Left renal pelvis (tissue), 4 donors: ENCODE measurements around the gene SLC22A2. TPM values are rescaled to one million over a fixed set of nuclear protein-coding genes. Genes with fewer than 3 reads are reported as not detected.

ENCODE experiments used
- DNase-seq, 4 donors: peaks; one replicate each; pipeline ENCODE4 v3.0.0-alpha.2; 2013; ENCODE audit warnings: low read depth in 4 of 4, low spot score in 3 of 4
- polyA plus RNA-seq, 4 donors: library from polyadenylated mRNA; unstranded; fragments of 120-200 nt; gene quantifications; one replicate each; pipeline ENCODE4 v1.2.1, GENCODE V29; 2013; ENCODE audit not compliant: insufficient read length in 4 of 4

The SLC22A2 gene
- polyA plus RNA-seq, 4 donors, result 0.52 to 10.3 (median 8.8) TPM

DNA sequence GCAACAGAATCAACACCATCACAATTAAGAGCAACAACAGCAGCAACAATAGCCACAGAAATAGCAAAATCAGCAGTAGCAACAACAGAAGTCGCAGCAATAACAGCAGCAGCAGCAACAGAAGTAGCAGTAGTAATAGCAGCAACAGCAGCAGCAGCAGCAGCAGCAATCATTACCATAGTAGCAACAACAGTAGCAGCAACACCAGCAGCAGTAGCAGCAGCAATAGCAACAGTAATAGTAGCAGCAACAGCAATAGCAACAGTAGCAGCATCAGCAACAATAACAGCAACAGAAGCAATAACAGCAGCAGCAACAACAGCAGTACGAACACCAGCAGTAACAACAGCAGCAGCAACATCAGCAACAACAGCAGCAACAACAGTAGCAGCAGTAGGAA, 39.8 kb downstream of the SLC22A2 start:
- no peak for DNase-seq

DNA sequence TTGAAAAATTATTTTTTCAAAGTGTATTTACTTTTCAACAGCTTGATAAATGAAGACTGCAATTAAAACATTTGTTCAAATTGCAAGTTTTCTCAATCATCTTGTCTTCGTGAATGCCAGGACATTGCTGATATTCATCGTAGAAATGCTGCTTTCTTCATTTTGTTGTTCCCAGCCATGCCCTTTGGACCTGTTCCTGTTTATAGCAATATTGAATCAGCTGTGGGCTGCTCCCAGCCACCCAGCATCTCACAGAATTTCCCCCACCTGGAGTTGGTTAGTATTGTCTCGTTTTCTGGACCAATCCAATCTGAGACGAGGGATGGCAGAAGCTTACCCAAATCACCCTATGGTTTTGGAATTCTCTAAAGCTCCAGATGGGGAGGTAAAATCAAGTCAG, 40.8 kb downstream of the SLC22A2 start:
- no peak for DNase-seq

DNA sequence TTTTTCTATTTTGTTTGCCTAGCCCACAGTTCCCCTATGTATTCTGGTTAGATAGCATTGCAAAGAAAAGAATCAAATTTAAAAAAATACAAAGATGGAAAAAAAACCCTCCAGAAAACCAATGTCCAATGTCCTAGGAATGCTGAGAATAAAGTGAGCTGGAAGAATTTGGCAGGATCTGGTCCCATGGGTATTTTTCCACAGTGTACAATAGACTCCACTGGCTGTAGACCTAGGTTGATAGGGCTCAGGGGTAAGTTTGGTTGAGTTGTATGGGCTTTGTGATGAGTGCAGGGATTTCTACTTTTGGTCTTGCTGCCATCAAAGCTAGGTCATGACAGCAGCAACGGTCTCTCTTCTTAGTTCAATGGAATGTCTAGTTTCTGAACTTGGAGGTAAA, 41.5 kb downstream of the SLC22A2 start:
- no peak for DNase-seq

DNA sequence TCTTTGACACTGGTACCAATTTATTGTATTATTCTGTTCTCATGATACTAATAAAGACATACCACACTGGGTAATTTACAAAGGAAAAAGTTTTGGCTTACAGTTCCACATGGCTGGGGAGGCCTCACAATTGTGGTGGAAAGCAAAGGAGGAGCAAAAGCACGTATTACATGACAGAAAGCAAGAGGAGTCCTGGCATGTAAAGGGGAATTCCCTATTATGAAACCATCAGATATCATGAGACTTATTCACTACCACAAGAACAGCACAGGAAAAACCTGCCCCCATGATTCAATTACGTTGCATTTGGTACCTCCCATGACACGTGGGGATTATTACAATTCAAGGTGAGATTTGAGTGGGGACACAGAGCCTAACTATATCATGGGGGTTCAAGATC, 43.4 kb downstream of the SLC22A2 start:
- no peak for DNase-seq

DNA sequence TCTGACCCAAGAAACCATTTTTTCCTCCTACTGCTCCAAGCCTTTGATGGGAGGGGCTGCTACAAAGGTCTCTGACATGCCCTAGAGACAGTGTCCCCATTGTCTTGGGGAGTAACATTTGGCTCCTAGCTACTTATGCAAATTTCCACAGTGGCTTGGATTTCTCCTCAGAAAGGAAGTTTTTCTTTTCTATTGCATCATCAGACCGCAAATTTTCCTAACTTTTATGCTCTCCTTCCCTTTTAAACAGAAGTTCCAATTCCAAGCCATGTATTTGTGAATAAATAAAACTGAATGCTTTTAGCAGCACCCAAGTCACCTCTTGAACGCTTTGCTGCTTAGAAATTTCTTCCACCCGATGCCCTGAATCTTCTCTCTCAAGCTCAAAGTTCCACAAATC, 51.0 kb downstream of the SLC22A2 start:
- DNase-seq, result no peak

DNA sequence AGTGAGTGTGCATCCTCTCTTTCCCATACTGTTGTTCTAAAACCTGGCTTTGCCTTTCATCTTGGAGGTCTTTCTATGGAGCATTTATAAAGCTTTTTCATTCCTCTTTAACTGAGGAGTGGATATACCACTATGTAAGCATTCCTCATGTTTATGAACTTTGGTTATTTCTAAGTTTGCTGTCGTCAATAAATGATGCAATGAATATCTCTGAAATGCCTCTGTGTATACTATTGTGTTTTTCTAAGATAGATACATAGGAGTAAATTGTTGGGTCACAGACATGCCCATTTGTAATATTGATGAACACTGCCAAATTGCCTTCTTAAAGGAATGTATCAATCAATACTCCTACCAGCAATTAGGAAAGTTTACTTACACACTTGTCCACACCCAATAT, 53.9 kb downstream of the SLC22A2 start:
- no peak for DNase-seq

DNA sequence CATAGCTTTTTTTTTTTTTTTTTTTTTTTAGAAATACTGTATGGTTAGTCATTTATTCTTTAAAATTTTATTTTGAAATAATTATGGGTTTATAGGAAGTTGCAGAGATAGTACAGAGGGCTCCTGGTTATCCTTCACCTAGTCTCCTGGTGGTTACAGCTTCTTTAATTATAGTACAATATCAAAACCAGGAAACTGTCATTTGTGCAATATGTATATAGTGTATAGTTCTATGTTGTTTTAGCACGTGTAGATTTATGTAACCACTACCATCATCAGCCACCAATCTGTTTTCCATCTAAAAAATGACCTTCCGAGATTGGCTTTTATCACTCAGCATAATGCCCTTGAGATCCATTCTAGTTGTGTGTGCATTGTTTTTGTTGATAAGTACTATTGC, 54.7 kb downstream of the SLC22A2 start:
- DNase-seq, result no peak

DNA sequence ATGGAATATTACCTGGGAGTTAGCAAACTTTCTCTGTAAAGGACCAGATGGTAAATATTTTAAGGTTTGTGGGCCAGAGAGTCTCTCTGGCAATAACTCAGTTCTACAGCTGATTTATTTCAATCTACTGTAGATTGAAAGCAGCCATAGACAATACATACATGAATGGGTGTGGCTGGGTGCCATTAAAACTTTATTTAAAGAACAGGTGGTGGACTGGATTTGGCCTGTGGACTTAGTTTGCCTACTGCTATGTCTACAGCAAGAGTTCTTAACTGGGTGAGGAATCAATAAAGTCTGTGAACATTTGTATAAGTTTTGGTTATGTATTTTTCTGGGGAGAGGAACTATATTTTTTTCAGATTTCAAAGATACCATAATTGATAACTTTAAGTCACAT, 55.1 kb downstream of the SLC22A2 start:
- DNase-seq, result no peak

DNA sequence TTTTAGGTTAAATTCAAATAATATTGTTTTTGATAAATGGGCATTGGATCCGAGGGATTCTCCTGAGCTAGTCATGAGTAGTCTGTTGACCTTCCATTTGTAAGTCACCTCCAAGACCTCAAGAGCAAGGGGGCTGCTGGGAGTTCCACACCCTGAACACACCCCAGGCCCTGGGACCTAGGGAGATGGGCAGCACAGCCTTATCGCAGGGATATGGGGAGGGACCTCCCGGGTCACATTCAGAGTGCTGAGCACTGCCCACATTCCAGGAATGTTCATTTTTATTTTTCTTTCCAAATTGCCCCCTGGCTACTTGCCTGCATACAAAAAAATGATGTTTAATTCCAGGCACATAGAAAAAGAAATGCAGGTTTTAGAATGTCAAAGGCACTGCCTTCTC, 55.5 kb downstream of the SLC22A2 start:
- DNase-seq, result no peak

DNA sequence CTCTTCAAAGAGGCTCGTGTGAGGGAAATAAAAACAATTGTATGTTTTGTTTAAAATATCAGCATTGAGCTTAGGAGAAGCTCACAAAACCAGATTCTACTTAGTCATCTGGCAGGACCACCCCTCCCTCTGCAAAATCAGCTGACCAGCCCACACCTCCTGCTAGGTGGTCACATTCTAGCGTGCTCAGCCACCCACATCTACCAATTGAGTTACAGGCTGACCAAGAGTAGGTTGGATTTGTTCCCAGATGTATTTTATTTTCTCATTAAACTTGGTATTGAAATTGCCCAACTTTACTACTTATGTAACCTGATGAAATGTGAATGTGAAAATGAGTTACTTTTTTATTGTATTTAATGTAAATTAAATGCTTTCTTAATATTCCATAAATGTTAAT, 56.2 kb downstream of the SLC22A2 start:
- DNase-seq, result no peak

DNA sequence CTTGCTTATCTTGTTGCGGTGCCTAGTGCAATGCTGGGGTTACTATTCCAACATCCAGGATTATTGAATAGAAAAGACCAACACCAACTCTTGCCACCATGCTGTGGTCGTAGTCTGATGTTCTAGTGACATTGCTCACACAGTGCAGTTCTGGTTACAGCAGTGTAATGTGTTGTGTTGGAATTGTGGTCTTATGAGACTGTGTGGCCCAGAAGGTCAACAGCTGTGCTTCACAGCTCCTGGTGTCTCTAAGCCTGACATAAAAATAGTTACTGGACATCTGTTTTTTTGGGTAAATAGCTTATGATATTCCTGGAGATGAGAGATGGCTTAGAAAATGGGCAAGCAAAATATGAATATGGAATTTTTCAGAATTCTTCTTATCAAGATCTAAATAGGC, 57.6 kb downstream of the SLC22A2 start:
- DNase-seq, result no peak

DNA sequence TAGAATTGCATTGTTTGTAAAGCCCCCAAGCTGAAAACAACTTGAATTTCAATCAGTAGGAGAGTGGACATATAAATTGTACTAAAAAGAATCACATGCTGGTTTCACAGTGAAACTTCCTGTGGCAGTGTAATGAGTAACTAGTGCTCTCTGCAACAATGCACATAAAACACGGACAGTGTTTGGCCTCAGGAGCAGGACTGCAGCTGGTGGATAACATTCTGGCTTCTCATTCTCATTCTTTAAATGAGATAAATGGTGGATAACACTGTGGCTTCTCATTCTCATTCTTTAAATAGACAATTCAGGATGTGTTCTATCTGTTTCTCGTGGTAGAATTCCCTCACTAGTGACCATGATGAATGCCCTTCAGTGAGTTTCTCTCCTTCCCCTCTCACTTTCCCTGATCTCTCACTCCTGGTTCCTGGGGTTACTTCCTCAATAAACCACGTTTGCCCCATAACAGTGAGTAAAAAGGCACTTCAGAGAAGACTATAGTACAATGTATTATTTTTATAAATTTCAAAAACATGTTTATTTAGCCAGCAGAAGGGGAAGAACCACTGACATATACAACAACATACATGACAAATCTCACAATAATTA, 59.9 kb downstream of the SLC22A2 start:
- DNase-seq, result peak; percentile 24 to 32 (median 26)

DNA sequence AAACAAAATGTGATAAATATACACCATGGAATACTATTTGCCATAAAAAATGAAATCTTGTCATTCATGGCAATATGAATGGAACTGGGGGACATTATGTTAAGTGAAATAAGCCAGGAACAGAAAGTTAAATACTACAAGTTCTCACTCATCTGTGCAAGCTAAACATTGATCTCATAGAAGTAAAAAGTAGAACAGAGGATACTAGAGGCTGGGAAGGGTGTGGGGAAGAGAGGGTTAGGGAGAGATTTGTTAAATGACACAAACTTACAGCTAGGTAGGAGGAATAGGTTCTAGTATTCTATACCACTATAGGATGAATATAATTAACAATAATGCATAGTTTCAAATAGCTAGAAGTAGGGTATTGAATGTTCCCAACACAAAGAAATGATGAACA, 61.0 kb downstream of the SLC22A2 start:
- DNase-seq, result no peak

DNA sequence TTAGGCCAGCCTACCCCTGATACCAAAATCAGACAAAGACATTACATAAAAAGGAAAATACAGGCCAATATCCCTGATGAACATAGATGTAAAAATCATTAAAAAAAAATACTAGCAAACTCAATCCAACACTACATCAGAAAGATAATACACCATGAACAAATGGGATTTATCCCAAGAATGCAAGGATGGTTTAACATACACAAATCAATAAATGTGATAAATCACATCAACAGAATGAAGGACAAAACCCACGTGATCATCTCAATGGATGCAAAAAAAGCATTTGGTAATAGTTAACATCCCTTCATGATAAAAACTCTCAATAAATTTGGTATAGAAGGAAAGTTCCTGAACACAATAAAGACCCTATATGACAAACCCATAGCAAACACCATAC, 63.8 kb downstream of the SLC22A2 start:
- no peak for DNase-seq

DNA sequence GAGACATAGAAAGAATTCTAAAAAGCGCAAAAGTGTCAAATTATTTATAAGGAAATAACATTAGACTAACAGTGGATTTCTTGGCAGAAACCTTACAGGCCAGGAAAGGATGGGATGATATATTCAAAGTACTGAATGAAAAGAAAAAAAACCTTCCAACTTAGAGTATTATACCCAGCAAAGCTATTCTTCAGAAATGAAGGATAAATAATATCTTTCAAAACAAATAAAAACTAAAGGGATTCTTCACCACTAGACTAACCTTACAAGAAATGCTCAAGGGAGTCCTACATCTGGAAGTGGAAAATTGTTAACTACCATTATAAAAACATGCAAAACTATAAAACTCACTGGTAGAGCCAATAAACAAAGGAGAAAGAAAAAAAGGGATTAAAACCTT, 65.8 kb downstream of the SLC22A2 start:
- no peak for DNase-seq

DNA sequence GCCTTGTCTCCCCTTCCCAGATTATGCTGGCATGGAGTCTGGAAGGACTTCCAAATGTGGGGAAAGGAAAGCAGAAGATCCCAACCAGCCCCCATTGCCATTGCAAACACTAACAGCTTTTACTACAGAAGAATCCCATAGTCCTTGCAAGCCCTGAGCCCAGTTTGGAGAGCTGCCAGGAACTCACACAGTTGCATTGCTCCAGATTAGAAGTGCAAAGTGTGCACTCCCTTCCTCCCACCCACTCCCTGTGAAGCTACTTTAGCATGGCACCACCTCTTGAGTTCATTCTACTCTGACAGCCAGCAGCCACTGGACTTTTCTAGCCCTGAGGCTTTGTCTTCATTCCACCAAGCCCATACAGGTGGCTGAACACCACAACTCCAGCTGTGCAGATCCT, 67.6 kb downstream of the SLC22A2 start:
- DNase-seq, result no peak

DNA sequence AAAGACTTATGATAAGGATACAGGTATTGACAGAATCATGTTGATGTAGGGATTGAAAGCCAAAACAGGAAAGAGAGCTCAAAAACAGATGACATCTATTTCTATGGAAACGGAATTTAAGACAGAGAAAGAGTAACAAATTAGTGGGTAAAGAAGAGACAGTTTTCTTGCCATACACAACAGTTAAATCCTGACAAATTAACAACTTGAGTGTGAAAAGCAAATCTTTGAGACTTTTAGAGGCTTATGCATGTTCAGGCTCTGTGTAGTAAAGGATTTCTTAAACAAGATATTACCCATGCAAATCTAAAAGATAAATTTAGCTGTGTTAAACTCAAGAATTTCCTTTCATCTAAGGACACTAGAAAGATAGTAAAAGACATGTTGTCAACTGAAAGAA, 68.5 kb downstream of the SLC22A2 start:
- no peak for DNase-seq

DNA sequence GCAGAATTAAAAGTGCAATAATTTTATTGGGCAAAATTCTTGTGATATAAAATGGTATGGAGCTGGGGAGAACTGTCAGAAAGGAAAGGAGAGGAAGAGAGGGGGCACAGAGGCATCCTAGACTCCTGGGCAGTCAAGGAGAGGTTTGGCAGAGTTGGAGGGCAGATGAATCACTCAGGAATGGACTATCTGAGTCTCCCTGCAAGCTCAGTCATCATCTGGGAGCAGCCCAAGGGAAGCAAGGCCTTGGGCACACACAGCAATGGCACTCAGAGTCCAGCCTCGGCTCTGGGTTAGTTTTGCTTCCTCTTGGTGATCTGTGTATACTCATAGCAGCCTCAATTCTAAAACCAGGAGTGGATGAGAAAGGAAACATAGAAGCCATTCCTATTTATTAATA, 69.8 kb downstream of the SLC22A2 start:
- no peak for DNase-seq

DNA sequence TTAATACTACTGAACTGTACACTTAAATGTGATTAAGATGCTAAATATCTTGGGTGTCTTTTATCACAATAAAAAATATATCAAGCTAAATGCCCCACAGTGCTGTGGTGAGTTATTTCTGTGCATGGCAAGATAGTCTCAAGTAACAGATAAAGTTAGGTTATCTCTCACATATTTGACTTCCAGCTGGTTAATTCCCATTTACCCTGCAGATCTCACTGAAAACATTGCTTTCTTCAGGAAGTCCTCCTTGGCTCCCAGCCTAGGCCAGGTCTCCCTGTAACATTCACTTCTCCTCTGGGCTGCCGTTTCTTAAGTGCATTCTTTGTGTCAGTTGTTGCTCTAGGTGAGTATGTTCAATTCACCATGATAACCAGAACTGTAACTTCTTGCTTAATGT, 77.9 kb downstream of the SLC22A2 start:
- DNase-seq, result no peak

DNA sequence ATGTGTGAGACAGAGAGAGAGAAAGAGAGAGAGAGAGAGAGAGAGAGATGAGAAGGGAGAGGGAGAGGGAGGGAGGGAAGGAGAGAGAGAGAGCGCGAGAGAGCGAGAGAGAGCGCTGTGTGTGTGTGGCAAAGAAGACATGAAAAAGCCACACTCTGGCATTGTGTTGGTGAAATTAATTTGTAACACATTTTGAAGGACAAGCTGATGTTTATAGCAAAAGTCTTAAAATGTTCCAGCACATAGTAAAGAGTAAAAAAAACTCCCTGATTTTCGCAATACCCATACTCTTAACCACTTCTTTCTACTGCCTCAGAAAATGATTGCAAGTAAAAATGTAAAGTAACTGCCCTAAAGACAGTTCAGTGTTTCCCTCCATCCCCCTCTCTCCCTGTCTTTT, 80.3 kb downstream of the SLC22A2 start:
- no peak for DNase-seq

DNA sequence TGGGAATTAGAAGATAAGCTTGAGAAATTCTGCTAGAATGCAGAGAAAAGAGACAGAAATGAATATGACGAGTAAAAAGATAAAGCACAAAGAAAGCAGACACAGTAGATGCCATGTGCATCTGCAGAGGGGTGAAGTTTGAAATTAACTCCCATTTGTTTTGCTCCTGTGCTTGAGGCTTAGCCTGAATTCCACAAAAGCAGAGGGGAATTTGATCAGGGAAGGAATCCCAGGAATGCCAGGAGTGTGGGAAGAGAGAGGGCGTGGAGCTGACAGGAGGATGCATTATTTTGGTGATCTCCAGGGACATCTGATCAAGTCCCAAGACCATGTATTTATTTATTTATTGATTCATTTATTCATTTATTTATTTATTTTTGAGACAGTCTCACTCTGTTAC, 81.4 kb downstream of the SLC22A2 start:
- no peak for DNase-seq

DNA sequence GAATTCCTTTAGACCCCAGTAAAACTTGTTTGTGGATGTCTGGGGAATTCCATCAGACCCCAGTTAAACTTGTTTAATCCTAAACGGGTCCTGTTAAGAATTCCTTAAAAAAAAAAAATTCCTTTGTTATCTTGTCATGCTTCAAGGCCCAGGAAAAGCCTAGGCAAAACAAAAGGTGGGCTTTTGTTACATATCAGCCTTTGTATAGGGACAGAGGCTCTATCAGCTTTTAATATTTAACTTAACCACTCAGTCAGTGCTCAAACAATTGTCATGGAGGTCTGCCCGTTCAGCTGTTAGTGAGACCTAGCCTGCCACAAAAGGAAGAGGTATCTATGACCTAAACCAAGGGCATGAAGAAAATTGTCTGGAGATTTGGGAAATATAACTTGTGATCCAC, 83.9 kb downstream of the SLC22A2 start:
- no peak for DNase-seq

DNA sequence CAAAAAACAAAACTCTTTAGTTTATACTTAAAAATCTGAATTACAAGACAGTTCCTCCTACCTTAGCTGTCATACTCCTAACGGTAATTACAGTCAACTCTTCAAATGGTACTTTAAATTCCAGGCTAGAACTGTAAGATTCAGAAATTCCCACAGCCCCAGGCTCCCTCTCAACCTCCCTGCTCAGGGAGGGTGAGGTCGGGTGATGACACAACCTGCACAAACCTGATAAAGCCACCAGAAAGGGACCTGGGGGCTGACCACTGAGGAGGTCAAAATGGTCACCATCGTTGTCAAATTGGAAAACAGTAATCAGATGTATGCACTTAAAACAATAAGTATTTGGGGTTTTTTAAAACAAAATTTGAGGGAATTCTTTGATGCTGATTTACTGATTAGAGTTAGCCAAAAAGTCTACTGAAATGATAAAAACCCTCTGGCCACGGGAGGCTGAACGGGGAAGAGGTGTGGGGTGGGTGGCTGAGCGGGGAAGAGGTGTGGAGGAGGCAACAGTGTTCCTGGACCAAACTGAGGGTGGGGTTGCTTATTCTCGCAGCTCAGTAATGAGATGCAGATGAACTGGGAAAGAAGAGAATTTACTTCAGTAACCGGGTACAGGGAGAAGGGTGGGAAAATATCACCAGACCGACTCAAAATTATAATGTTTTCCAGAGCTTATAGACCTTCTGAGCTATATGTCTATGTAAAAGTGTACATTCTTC, 84.7 kb downstream of the SLC22A2 start:
- no peak for DNase-seq
